ENCODE data around the gene TLE5. TPM values are rescaled to one million over a fixed set of nuclear protein-coding genes. Genes with fewer than 3 reads are reported as not detected.
A peak's percentile ranks its signal among the peaks of the same experiment; 100 is the strongest.

Gene TLE5
- polyA plus RNA-seq, 3 donors: 27.5 to 309 (median 34.4) TPM

DNA sequence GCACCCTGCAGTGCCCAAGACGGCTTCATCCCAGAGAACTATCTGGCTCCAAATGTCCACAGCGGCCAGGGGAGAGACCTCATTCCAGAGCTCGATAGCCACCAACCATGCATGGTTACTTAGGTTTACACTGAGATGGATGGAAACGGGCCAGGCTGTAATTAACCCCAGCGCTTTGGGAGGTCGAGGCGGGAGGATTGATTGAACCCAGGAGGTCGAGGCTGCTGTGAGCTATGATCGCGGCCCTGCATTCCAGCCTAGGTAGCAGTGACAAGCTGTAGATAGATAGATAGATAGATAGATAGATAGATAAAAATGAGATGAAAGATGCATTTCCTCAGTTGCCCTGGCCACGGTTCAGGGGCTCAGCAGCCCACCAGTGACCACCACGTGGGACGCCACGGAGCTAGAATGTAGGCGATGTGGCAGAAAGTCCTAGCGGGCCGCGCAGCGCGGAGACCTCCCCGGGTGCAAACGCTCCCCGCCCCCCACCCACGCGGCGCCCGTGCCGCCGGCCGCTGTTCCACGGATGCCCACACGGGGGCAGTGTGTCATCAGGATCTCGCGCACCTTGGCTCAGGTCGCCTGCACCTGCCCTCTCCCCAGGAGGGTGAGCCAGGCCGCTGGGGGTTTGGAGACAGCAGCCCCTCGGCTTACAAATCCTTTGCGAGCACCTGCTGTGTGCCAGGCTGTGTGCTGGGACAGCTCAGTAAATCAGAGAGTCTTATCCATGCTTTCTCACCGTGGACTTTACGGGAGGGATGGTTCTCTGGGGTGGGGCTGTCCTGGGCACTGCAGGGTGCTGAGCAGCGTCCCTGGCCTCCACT is 13.5 kb upstream of the TLE5 start:
- no peaks in the 10 kb centered on the region for H3K9me3 ChIP-seq (replicated peaks in 1 of 2; ENCODE audit: control insufficient read depth in 1 of 2, insufficient read depth in 1 of 2, low read length in 2 of 2)
- H3K4me1 Mint-ChIP-seq: peaks cover 6% of the 10 kb centered on the region
- H3K27ac Mint-ChIP-seq: no peak overlapping the region
- H3K4me3 ChIP-seq (replicated peaks in 1 of 3; ENCODE audit: low read depth in 2 of 3, low read length in 3 of 3): no peak overlapping the region
- H3K9ac ChIP-seq (ENCODE audit: insufficient read depth, low read length, poor library complexity, severe bottlenecking): no peak overlapping the region
- H3K4me2 ChIP-seq (replicated peaks; ENCODE audit: extremely low read depth, low read length, poor library complexity, severe bottlenecking): no peak overlapping the region
- 17% methylated on average over 31 of the region's 41 CpGs for WGBS (ENCODE audit: insufficient coverage)
- intact Hi-C loops (cut with micrococcal nuclease): loop anchor here in 1 of 2 donors (2.0 kb wide), 1 partner anchor 135 kb away; no protein-coding TSS in a partner anchor
- no peaks in the 10 kb centered on the region for H3K36me3 Mint-ChIP-seq
- peaks cover 0 to 2% of the 10 kb centered on the region in 2 donors for H3K4me1 ChIP-seq (ENCODE audit: control insufficient read depth in 1 of 2, insufficient read depth in 2 of 2, low read length in 2 of 2)
- H3K9me3 Mint-ChIP-seq: peaks cover 0 to 6% (median 0%) of the 10 kb centered on the region in 7 donors
- H3K79me2 ChIP-seq (ENCODE audit: insufficient read depth, low read length): no peaks in the 10 kb centered on the region
- H2AFZ ChIP-seq (ENCODE audit: insufficient read depth, low read depth, low read length, poor library complexity, severe bottlenecking): peak overlapping the region; percentile 27
- DNase-seq: peak; percentile 33 to 52 (median 34)
- H3K27me3 Mint-ChIP-seq (ENCODE audit: low read depth in 3 of 3): peaks cover 6 to 25% (median 22%) of the 10 kb centered on the region in 3 donors
- H3K27ac ChIP-seq (ENCODE audit: low read depth in 1 of 2, low read length in 2 of 2): no peak overlapping the region
- TF ChIP-seq, protein P1, sequence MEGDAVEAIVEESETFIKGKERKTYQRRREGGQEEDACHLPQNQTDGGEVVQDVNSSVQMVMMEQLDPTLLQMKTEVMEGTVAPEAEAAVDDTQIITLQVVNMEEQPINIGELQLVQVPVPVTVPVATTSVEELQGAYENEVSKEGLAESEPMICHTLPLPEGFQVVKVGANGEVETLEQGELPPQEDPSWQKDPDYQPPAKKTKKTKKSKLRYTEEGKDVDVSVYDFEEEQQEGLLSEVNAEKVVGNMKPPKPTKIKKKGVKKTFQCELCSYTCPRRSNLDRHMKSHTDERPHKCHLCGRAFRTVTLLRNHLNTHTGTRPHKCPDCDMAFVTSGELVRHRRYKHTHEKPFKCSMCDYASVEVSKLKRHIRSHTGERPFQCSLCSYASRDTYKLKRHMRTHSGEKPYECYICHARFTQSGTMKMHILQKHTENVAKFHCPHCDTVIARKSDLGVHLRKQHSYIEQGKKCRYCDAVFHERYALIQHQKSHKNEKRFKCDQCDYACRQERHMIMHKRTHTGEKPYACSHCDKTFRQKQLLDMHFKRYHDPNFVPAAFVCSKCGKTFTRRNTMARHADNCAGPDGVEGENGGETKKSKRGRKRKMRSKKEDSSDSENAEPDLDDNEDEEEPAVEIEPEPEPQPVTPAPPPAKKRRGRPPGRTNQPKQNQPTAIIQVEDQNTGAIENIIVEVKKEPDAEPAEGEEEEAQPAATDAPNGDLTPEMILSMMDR (IDR thresholded peaks at IDR 0.05): peak; percentile 95
- no peaks in the 10 kb centered on the region for H4K20me1 ChIP-seq (ENCODE audit: insufficient read depth, low read length)
- no peaks in the 10 kb centered on the region for H3K36me3 ChIP-seq (replicated peaks in 1 of 2; ENCODE audit: control insufficient read depth in 1 of 2, insufficient read depth in 2 of 2, low read length in 2 of 2)
- H3K27me3 ChIP-seq (ENCODE audit: control insufficient read depth in 2 of 2, insufficient read depth in 2 of 2, low read length in 2 of 2): peaks cover 0 to 5% of the 10 kb centered on the region in 2 donors
- no peak overlapping the region for H3K4me3 Mint-ChIP-seq

GRCh38 chr19:3073931-3074595 is 11.8 kb upstream of the TLE5 start:
- Histone ChIP-seq H3K9ac (ENCODE audit: insufficient read depth, low read length, poor library complexity, severe bottlenecking) (no peak overlapping the region), H2AFZ (ENCODE audit: insufficient read depth, low read depth, low read length, poor library complexity, severe bottlenecking) (no peak overlapping the region)

More at GRCh38 chr19:3073931-3074595, 11.8 kb upstream of the TLE5 start:
- no peak overlapping the region for H3K4me3 ChIP-seq (replicated peaks in 1 of 3; ENCODE audit: low read depth in 2 of 3, low read length in 3 of 3)
- H4K20me1 ChIP-seq (ENCODE audit: insufficient read depth, low read length): no peaks in the 10 kb centered on the region
- H3K36me3 ChIP-seq (replicated peaks in 1 of 2; ENCODE audit: control insufficient read depth in 1 of 2, insufficient read depth in 2 of 2, low read length in 2 of 2): no peaks in the 10 kb centered on the region
- Mint-ChIP-seq H3K27ac (no peak overlapping the region), H3K4me3 (no peak overlapping the region), H3K36me3 (no peaks in the 10 kb centered on the region), H3K9me3 (peaks cover 0 to 3% (median 0%) of the 10 kb centered on the region in 7 donors), H3K27me3 (ENCODE audit: low read depth in 3 of 3) (peaks cover 6 to 22% (median 22%) of the 10 kb centered on the region in 3 donors), H3K4me1 (peaks cover 6% of the 10 kb centered on the region)
- peaks cover 0 to 2% of the 10 kb centered on the region in 2 donors for H3K4me1 ChIP-seq (ENCODE audit: control insufficient read depth in 1 of 2, insufficient read depth in 2 of 2, low read length in 2 of 2)
- H3K79me2 ChIP-seq (ENCODE audit: insufficient read depth, low read length): no peaks in the 10 kb centered on the region
- DNase-seq: no peak
- no peaks in the 10 kb centered on the region for H3K9me3 ChIP-seq (replicated peaks in 1 of 2; ENCODE audit: control insufficient read depth in 1 of 2, insufficient read depth in 1 of 2, low read length in 2 of 2)
- H3K27me3 ChIP-seq (ENCODE audit: control insufficient read depth in 2 of 2, insufficient read depth in 2 of 2, low read length in 2 of 2): peaks cover 0 to 5% of the 10 kb centered on the region in 2 donors
- intact Hi-C loops (cut with micrococcal nuclease): no loop called here
- TF ChIP-seq, protein P1 (IDR thresholded peaks at IDR 0.05): no peak
- H3K4me2 ChIP-seq (replicated peaks; ENCODE audit: extremely low read depth, low read length, poor library complexity, severe bottlenecking): no peak overlapping the region
- WGBS (ENCODE audit: insufficient coverage): 67% methylated on average over 1 of the region's 8 CpGs
- H3K27ac ChIP-seq (ENCODE audit: low read depth in 1 of 2, low read length in 2 of 2): no peak overlapping the region
